WTC11 (cell line): Measurements from ENCODE around the gene CFAP44.

Experiments used
- CREB1 ChIP-seq: sonication (generic); formaldehyde crosslinking; IDR thresholded peaks from 2 replicates; pipeline ENCODE4 v1.8.0; 2023; ENCODE audit warnings: mild to moderate bottlenecking, missing genetic modification reagents
- JUN ChIP-seq: sonication (generic); formaldehyde crosslinking; IDR thresholded peaks from 2 replicates; pipeline ENCODE4 v1.8.0; 2023; ENCODE audit warnings: mild to moderate bottlenecking, missing genetic modification reagents
- NFYB ChIP-seq: sonication (generic); formaldehyde crosslinking; conservative IDR thresholded peaks from 2 replicates; pipeline ENCODE4 v1.8.0; 2022; ENCODE audit warnings: low read depth, missing genetic modification reagents
- NR1H2 ChIP-seq: sonication (generic); formaldehyde crosslinking; IDR thresholded peaks from 2 replicates; pipeline ENCODE4 v1.9.0; 2021; ENCODE audit warnings: mild to moderate bottlenecking, moderate library complexity, missing genetic modification reagents
- SP1 ChIP-seq: sonication (generic); formaldehyde crosslinking; conservative IDR thresholded peaks from 2 replicates; pipeline ENCODE4 v1.8.1; 2022; ENCODE audit warnings: missing genetic modification reagents
- TF ChIP-seq, protein P1 (sequence below): sonication (generic); formaldehyde crosslinking; IDR thresholded peaks from 2 replicates; pipeline ENCODE4 v1.8.1; 2023; ENCODE audit warnings: mild to moderate bottlenecking, missing genetic modification reagents
- TF ChIP-seq, protein P2 (sequence below): fragments of 200-600 bp; IDR thresholded peaks from 2 replicates; pipeline ENCODE4 v1.8.0; 2022; ENCODE audit warnings: antibody characterized with exemption

GRCh38 chr3:113438224-113438623, 3.1 kb downstream of the CFAP44 start:
- no peak for TF ChIP-seq SP1
- TF ChIP-seq CREB1: no peak
- TF ChIP-seq JUN (CRISPR knock-in tag): no peak
- TF ChIP-seq NFYB (CRISPR knock-in tag): no peak
- TF ChIP-seq, protein P1, sequence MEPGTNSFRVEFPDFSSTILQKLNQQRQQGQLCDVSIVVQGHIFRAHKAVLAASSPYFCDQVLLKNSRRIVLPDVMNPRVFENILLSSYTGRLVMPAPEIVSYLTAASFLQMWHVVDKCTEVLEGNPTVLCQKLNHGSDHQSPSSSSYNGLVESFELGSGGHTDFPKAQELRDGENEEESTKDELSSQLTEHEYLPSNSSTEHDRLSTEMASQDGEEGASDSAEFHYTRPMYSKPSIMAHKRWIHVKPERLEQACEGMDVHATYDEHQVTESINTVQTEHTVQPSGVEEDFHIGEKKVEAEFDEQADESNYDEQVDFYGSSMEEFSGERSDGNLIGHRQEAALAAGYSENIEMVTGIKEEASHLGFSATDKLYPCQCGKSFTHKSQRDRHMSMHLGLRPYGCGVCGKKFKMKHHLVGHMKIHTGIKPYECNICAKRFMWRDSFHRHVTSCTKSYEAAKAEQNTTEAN (CRISPR knock-in tag): no peak
- no peak for TF ChIP-seq NR1H2 (CRISPR knock-in tag)
- TF ChIP-seq, protein P2, sequence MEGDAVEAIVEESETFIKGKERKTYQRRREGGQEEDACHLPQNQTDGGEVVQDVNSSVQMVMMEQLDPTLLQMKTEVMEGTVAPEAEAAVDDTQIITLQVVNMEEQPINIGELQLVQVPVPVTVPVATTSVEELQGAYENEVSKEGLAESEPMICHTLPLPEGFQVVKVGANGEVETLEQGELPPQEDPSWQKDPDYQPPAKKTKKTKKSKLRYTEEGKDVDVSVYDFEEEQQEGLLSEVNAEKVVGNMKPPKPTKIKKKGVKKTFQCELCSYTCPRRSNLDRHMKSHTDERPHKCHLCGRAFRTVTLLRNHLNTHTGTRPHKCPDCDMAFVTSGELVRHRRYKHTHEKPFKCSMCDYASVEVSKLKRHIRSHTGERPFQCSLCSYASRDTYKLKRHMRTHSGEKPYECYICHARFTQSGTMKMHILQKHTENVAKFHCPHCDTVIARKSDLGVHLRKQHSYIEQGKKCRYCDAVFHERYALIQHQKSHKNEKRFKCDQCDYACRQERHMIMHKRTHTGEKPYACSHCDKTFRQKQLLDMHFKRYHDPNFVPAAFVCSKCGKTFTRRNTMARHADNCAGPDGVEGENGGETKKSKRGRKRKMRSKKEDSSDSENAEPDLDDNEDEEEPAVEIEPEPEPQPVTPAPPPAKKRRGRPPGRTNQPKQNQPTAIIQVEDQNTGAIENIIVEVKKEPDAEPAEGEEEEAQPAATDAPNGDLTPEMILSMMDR: no peak
